BLaER1 treated with 17β-estradiol and CSF1 and Interleukin-3, amounts not matched to agents 10 nM and 100 nM (cell line): ENCODE data around the gene DAND5.
A peak's percentile ranks its signal among the peaks of the same experiment; 100 is the strongest.
"Not testable (repeated sequence)": the region's sequence is repeated elsewhere in the genome, so short reads cannot be mapped to it uniquely, and the experiment has no call there.

ENCODE experiments used
- H3K27ac ChIP-seq, 11 experiments: shearing (Covaris generic); formaldehyde crosslinking; 2 replicates each; pipeline ENCODE4 v1.8.1; 2022
- H3K27me3 ChIP-seq, 11 experiments: shearing (Covaris generic); formaldehyde crosslinking; 2 replicates each; pipeline ENCODE4 v1.8.1; 2022
- H3K36me3 ChIP-seq, 11 experiments: shearing (Covaris generic); formaldehyde crosslinking; 2 replicates each; pipeline ENCODE4 v1.8.1; 2022
- H3K4me1 ChIP-seq, 10 experiments: shearing (Covaris generic); formaldehyde crosslinking; 2 replicates each; pipeline ENCODE4 v1.8.1; 2022
- H3K4me2 ChIP-seq, 11 experiments: shearing (Covaris generic); formaldehyde crosslinking; 2 replicates each; pipeline ENCODE4 v1.8.1; 2022
- H3K4me3 ChIP-seq, 10 experiments: shearing (Covaris generic); formaldehyde crosslinking; 2 replicates each; pipeline ENCODE4 v1.8.1; 2022
- H3K9ac ChIP-seq, 11 experiments: shearing (Covaris generic); formaldehyde crosslinking; 2 replicates each; pipeline ENCODE4 v1.8.1; 2022
- H3K9me3 ChIP-seq, 11 experiments: shearing (Covaris generic); formaldehyde crosslinking; replicated peaks in 1 of 11; 2 replicates each; pipeline ENCODE4 v1.8.1; 2022
- H4K20me1 ChIP-seq, 11 experiments: shearing (Covaris generic); formaldehyde crosslinking; 2 replicates each; pipeline ENCODE4 v1.8.1; 2022
- Cebpa-rat ChIP-seq, 11 experiments: shearing (Covaris generic); IDR thresholded peaks; 2 replicates each; pipeline ENCODE4 v1.8.1; 2022

DAND5 gene

DNA sequence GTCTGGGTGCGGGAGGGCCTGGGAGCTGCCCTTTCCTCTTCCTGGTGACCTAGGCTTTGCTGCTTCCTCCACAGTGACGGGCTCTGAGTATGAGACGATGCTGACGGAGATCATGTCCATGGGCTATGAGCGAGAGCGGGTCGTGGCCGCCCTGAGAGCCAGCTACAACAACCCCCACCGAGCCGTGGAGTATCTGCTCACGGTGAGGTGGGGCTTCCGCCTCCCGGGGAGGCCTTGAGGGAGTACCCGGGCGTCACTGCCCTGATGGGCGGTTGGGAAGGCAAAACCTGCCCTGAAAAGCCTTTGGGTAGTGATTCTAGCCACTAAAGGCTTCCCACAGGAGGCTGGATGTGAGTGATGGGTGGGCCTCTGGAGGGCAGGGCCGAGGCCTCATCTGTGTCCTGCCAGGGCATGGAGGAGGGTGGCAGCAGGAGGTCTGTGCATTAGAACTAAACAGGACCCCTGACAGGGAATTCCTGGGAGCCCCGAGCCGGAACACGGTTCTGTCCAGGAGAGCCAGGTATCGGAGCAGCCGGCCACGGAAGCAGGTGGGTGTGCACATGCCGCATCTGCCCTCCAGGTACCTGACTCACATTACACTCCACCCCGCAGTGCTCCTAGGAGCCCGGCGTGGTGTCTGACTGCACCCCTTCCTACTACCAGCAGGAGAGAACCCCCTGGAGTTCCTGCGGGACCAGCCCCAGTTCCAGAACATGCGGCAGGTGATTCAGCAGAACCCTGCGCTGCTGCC lies 20.6 kb upstream of the DAND5 start:
- peaks cover 23 to 86% (median 64%) of the 10 kb centered on the region in 11 experiments; a peak in 21 of 22 replicates for H4K20me1 ChIP-seq
- H3K9ac ChIP-seq, result peak overlapping the region; percentile 23 to 99 (median 96); a peak in 17 of 22 replicates
- TF ChIP-seq Cebpa-rat (IDR thresholded peaks at IDR 0.05), result no peak
- H3K27ac ChIP-seq, result peak overlapping the region in 10 of 11 experiments; percentile 2 to 97 (median 86); a peak in 14 of 22 replicates
- no peaks in the 10 kb centered on the region for H3K9me3 ChIP-seq
- peaks cover 79 to 87% (median 83%) of the 10 kb centered on the region in 11 experiments for H3K36me3 ChIP-seq
- no peaks in the 10 kb centered on the region for H3K27me3 ChIP-seq
- H3K4me1 ChIP-seq, result peaks cover 58 to 88% (median 81%) of the 10 kb centered on the region in 10 experiments
- no peak overlapping the region for H3K4me3 ChIP-seq
- H3K4me2 ChIP-seq, result peak overlapping the region; percentile 14 to 98 (median 88); a peak in 16 of 22 replicates

DNA sequence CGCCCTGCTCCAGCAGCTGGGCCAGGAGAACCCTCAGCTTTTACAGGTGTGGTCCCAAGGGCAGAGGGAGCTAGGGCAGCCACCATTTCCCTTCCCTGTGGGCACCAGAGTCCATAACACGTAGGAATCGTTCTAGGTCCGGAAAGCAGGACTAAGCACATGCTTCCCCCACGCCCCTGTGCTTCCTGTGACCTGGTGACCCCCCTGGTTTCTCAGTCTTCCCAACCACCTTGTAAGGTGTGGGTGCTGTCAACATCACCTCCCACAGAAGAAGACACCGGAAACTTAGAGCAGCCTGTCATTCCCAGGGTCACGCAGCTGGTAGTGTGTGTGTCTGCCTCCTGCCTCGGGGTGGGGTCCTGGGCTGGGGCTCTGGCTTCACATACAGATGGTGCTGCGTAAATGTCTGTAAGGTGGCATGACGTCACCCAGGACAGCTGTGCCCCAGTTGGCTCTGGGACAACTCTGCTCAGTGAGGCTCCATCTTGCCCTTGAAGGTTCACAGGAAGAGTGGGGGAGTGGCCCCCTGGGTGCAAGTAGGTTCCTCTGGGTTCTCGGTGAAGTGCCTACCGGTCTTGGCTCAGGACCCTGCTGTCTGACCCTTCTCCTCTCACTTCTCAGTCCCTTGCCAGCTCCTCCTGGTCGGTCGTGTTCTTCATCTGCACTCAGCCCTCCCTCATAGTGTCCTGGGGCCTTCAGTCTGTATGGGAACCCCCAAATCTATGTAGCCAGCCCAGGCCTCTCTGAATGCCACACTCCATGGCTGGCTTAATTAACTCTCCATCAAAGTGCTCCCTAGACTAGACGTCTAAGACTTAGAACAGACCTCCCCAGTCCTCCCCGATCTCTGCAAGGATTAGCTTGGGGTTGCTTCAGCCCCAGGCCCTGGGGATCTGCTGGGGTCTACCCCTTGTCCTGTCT lies 19.8 kb upstream of the DAND5 start:
- Histone ChIP-seq H3K4me1 (peaks cover 60 to 89% (median 84%) of the 10 kb centered on the region in 10 experiments), H4K20me1 (peaks cover 24 to 87% (median 66%) of the 10 kb centered on the region in 11 experiments; a peak in 21 of 22 replicates), H3K4me3 (peak overlapping the region in 3 of 10 experiments; percentile 6 to 25 (median 11); a peak in 1 of 20 replicates), H3K4me2 (peak overlapping the region; percentile 14 to 98 (median 85); a peak in 20 of 22 replicates), H3K27me3 (no peaks in the 10 kb centered on the region), H3K27ac (peak overlapping the region in 9 of 11 experiments; percentile 33 to 97 (median 62); a peak in 19 of 22 replicates), H3K9ac (peak overlapping the region; percentile 23 to 98 (median 88); a peak in 19 of 22 replicates), H3K36me3 (peaks cover 80 to 88% (median 83%) of the 10 kb centered on the region in 11 experiments), H3K9me3 (no peaks in the 10 kb centered on the region)
- no peak for TF ChIP-seq Cebpa-rat (IDR thresholded peaks at IDR 0.05)

DNA sequence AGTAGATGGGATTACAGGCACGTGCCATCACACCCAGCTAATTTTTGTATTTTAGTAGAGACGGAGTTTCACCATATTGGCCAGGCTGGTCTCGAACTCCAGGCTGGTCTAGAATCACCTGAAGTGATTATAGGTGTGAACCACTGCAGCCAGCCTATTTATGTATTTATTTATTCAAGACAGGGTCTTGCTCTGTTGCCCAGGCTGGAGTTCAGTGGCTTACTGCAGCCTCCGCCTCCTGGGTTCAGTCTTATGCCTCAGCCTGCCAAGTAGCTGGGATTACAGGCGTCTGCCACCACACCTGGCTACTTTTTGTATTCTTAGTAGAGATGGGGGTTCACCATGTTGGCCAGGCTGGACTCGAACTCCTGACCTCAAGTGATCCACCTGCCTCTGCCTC lies 17.3 kb upstream of the DAND5 start:
- Histone ChIP-seq H3K27ac (peak overlapping the region in 7 of 11 experiments; percentile 29 to 66 (median 50); a peak in 9 of 22 replicates), H3K36me3 (peaks cover 76 to 88% (median 83%) of the 10 kb centered on the region in 11 experiments), H4K20me1 (peaks cover 16 to 96% (median 74%) of the 10 kb centered on the region in 11 experiments; a peak in 20 of 22 replicates)

DNA sequence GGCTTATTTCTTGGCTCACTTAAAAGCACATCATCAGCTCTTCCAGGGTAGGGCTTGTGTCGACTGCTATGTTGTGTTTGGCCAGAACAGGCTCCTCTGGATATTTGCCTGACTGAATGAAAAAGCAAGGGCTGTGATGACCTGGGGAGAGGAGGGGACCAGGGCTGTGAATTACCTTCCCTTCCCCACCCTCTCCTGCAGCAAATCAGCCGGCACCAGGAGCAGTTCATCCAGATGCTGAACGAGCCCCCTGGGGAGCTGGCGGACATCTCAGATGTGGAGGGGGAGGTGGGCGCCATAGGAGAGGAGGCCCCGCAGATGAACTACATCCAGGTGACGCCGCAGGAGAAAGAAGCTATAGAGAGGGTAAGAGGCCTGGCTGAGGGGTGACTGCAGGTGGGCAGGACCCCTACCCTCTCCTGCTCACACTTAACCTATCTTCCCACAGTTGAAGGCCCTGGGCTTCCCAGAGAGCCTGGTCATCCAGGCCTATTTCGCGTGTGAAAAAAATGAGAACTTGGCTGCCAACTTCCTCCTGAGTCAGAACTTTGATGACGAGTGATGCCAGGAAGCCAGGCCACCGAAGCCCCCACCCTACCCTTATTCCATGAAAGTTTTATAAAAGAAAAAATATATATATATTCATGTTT lies 16.8 kb upstream of the DAND5 start:
- peak overlapping the region in 10 of 11 experiments; percentile 26 to 98 (median 94); a peak in 18 of 22 replicates for H3K4me2 ChIP-seq
- H4K20me1 ChIP-seq, result peaks cover 16 to 90% (median 71%) of the 10 kb centered on the region in 11 experiments; a peak in 20 of 22 replicates
- peak overlapping the region in 2 of 10 experiments; percentile 4 to 35; a peak in 2 of 20 replicates for H3K4me3 ChIP-seq
- TF ChIP-seq Cebpa-rat (IDR thresholded peaks at IDR 0.05), result no peak
- peaks cover 62 to 92% (median 88%) of the 10 kb centered on the region in 10 experiments for H3K4me1 ChIP-seq
- H3K36me3 ChIP-seq, result peaks cover 70 to 82% (median 77%) of the 10 kb centered on the region in 11 experiments
- H3K27ac ChIP-seq, result peak overlapping the region in 9 of 11 experiments; percentile 29 to 66 (median 50); a peak in 15 of 22 replicates
- H3K27me3 ChIP-seq, result no peaks in the 10 kb centered on the region
- no peaks in the 10 kb centered on the region for H3K9me3 ChIP-seq
- H3K9ac ChIP-seq, result peak overlapping the region; percentile 4 to 98 (median 49); a peak in 15 of 22 replicates

More for the DNA sequence above, 17.3 kb upstream of the DAND5 start:
- Histone ChIP-seq H3K9ac (peak overlapping the region in 7 of 11 experiments; percentile 44 to 93 (median 59); a peak in 9 of 22 replicates), H3K4me1 (peaks cover 65 to 96% (median 92%) of the 10 kb centered on the region in 10 experiments), H3K4me3 (peak overlapping the region in 1 of 10 experiments; percentile 4; a peak in 1 of 20 replicates), H3K4me2 (peak overlapping the region in 9 of 11 experiments; percentile 82 to 98 (median 95); a peak in 13 of 22 replicates)
- H3K27me3 ChIP-seq, H3K9me3 ChIP-seq: not testable (repeated sequence)

DNA sequence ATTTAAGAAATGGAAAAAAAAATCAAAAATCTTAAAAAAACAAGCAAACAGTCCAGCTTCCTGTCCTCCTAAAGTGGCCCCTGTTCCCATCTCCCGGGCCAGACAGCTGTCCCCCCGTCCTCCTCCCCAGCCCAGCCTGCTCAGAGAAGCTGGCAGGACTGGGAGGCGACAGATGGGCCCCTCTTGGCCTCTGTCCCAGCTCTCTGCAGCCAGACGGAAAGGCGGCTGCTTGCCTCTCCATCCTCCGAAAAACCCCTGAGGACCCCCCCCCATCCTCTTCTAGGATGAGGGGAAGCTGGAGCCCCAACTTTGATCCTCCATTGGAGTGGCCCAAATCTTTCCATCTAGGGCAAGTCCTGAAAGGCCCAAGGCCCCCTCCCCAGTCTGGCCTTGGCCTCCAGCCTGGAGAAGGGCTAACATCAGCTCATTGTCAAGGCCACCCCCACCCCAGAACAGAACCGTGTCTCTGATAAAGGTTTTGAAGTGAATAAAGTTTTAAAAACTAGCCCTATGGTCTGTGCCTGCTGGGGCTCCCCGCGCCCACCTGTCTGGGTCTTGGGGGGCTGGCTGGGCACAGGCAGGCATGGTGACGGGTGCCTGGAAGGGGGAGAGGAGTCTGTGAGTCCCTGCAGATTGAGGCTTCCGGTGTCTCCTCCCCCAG lies 16.1 kb upstream of the DAND5 start:
- H3K4me1 ChIP-seq, result peaks cover 65 to 90% (median 87%) of the 10 kb centered on the region in 10 experiments
- peaks cover 64 to 76% (median 71%) of the 10 kb centered on the region in 11 experiments for H3K36me3 ChIP-seq
- peak overlapping the region in 2 of 10 experiments; percentile 4 to 35; a peak in 2 of 20 replicates for H3K4me3 ChIP-seq
- H3K27me3 ChIP-seq, result no peaks in the 10 kb centered on the region
- H3K9me3 ChIP-seq, result no peaks in the 10 kb centered on the region
- peak overlapping the region in 10 of 11 experiments; percentile 18 to 98 (median 94); a peak in 16 of 22 replicates for H3K4me2 ChIP-seq
- H4K20me1 ChIP-seq, result peaks cover 14 to 84% (median 71%) of the 10 kb centered on the region in 11 experiments; a peak in 20 of 22 replicates
- no peak for TF ChIP-seq Cebpa-rat (IDR thresholded peaks at IDR 0.05)
- H3K9ac ChIP-seq, result peak overlapping the region in 10 of 11 experiments; percentile 4 to 98 (median 55); a peak in 15 of 22 replicates
- H3K27ac ChIP-seq, result peak overlapping the region in 8 of 11 experiments; percentile 29 to 66 (median 50); a peak in 16 of 22 replicates

DNA sequence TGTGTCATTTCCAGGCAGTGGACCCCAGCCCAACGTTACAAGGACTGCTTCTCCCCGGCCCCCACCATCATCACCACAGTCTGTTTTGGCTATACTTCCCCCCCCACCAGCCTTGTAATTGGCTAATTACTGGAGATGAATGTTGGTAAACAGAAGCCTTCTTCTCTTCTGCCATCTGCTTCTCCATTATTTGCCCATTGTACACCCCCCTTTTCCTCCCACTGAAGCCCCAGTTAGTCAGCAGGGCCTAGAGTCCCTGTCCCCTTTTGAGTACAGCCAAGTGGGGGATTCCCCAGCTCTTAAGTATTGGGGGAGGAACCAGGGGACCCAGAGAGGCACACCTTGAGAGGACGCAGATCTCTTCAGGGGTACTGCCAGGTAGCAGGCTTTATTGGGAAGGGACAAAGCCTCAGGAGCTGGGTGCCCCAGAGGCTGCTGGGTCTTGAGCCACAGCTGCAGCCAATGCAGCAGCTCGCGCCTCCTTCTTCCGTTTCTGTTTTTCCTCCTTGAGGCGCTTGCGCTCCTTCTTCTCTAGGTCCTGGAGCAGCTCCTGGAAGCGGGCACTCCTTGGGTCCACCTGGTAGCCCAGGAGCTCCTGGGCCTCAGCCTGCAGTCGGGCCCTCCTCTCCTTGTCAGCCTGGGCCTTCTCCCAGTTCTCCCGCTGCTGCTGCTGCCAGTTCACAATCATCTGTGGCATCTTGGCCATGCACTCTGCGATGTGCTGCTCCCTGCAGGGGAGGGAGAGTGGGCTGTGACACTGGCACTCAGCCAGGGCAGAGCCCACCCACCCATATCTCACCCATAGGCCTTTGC lies 15.4 kb upstream of the DAND5 start:
- H3K9me3 ChIP-seq, result no peaks in the 10 kb centered on the region
- H3K9ac ChIP-seq, result peak overlapping the region; percentile 2 to 98 (median 89); a peak in 15 of 22 replicates
- H3K4me2 ChIP-seq, result peak overlapping the region; percentile 82 to 98 (median 95); a peak in 21 of 22 replicates
- H3K4me3 ChIP-seq, result 0 out of 20 replicates have a peak overlapping the region, but pooled peaks of 1 of the 10 experiments have one; percentile 7
- no peaks in the 10 kb centered on the region for H3K27me3 ChIP-seq
- peaks cover 56 to 68% (median 64%) of the 10 kb centered on the region in 11 experiments for H3K36me3 ChIP-seq
- peaks cover 65 to 83% (median 79%) of the 10 kb centered on the region in 10 experiments for H3K4me1 ChIP-seq
- TF ChIP-seq Cebpa-rat (IDR thresholded peaks at IDR 0.05), result no peak
- peak overlapping the region in 9 of 11 experiments; percentile 9 to 66 (median 50); a peak in 12 of 22 replicates for H3K27ac ChIP-seq
- peaks cover 9 to 76% (median 64%) of the 10 kb centered on the region in 11 experiments; a peak in 20 of 22 replicates for H4K20me1 ChIP-seq
